NOMO-1 (cell line): ENCODE measurements around the gene PLD6.
"Not testable (repeated sequence)": the region's sequence is repeated elsewhere in the genome, so short reads cannot be mapped to it uniquely, and the experiment has no call there.

Experiments
- DNase-seq, 2 experiments: peaks; one replicate each; lab custom pipeline; 2025; ENCODE audit not compliant: unreplicated experiment in 2 of 2; lab: John Stamatoyannopoulos, UW

The PLD6 gene

GRCh38 chr17:17206124-17206912 lies at the start of gene PLD6:
Gene PLD6, minus strand, starts transcription at chr17:17206333. Its CDS starts 47 bp downstream, at chr17:17206286.
- peak; percentile 72 to 87 for DNase-seq

- DNase-seq = not testable (repeated sequence)
Observed at GRCh38 chr17:17255689-17256088, 49.6 kb upstream of the PLD6 start.

GRCh38 chr17:17254036-17254435 lies 47.9 kb upstream of the PLD6 start:
- no peak for DNase-seq

- DNase-seq = no peak
Observed at GRCh38 chr17:17253406-17253805, 47.3 kb upstream of the PLD6 start.

GRCh38 chr17:17252149-17252661 lies 46.1 kb upstream of the PLD6 start:
- no peak for DNase-seq

- DNase-seq = no peak
Observed at GRCh38 chr17:17246879-17247278, 40.7 kb upstream of the PLD6 start.

GRCh38 chr17:17243163-17243562 lies 37.0 kb upstream of the PLD6 start:
- DNase-seq = no peak

- no peak for DNase-seq
Observed at GRCh38 chr17:17242246-17242645, 36.1 kb upstream of the PLD6 start.

- DNase-seq = no peak
Observed at GRCh38 chr17:17241656-17242055, 35.5 kb upstream of the PLD6 start.

- DNase-seq = no peak
Observed at GRCh38 chr17:17239832-17240231, 33.7 kb upstream of the PLD6 start.

GRCh38 chr17:17237026-17237799 lies 31.1 kb upstream of the PLD6 start, which contains the start of gene FLCN:
Gene FLCN, minus strand, starts transcription at chr17:17237168. Its CDS starts 9,031 bp downstream, at chr17:17228137.
- DNase-seq = peak; percentile 84 to 89

GRCh38 chr17:17236295-17237025 lies 30.3 kb upstream of the PLD6 start:
- no peak for DNase-seq

- DNase-seq = no peak
Observed at GRCh38 chr17:17235212-17236174, 29.4 kb upstream of the PLD6 start.

- DNase-seq = no peak
Observed at GRCh38 chr17:17232303-17232621, 26.1 kb upstream of the PLD6 start.

- DNase-seq = no peak
Observed at GRCh38 chr17:17231621-17232302, 25.6 kb upstream of the PLD6 start.

- no peak for DNase-seq
Observed at GRCh38 chr17:17229416-17230384, 23.6 kb upstream of the PLD6 start.

- no peak for DNase-seq
Observed at GRCh38 chr17:17228521-17229279, 22.6 kb upstream of the PLD6 start.
